Measurements from ENCODE around the gene FGF11.
A peak's percentile ranks its signal among the peaks of the same experiment; 100 is the strongest.

Gene FGF11

GRCh38 chr17:7440113-7440833, 961 bp downstream of the FGF11 start (continued):
- TF ChIP-seq CTCF (tag by site-specific recombination; IDR thresholded peaks at IDR 0.05) (no peak), ZNF292 (tag by site-specific recombination; IDR thresholded peaks at IDR 0.05; ENCODE audit: borderline replicate concordance, low read depth) (no peak), ZNF776 (tag by site-specific recombination; IDR thresholded peaks at IDR 0.05; ENCODE audit: borderline replicate concordance) (no peak), ZNF76 (tag by site-specific recombination; IDR thresholded peaks at IDR 0.05; ENCODE audit: borderline replicate concordance, low read depth) (peak; percentile 81), KLF8 (tag by site-specific recombination; IDR thresholded peaks at IDR 0.05) (peak; percentile 73), ZNF26 (tag by site-specific recombination; IDR thresholded peaks at IDR 0.05) (no peak), ZBTB1 (tag by site-specific recombination; IDR thresholded peaks at IDR 0.05) (no peak), ZBTB8A (tag by site-specific recombination; IDR thresholded peaks at IDR 0.05) (peak; percentile 83), ZBTB17 (tag by site-specific recombination; IDR thresholded peaks at IDR 0.05) (peak; percentile 86), ZNF514 (tag by site-specific recombination; IDR thresholded peaks at IDR 0.05) (no peak), ZNF416 (tag by site-specific recombination; IDR thresholded peaks at IDR 0.05) (no peak), ZBTB48 (tag by site-specific recombination; IDR thresholded peaks at IDR 0.05) (peak; percentile 44), ZNF10 (tag by site-specific recombination; IDR thresholded peaks at IDR 0.05) (no peak), ZNF221 (tag by site-specific recombination; IDR thresholded peaks at IDR 0.05; ENCODE audit: borderline replicate concordance) (no peak), ZSCAN30 (tag by site-specific recombination; IDR thresholded peaks at IDR 0.05) (no peak), GLIS2 (tag by site-specific recombination; IDR thresholded peaks at IDR 0.05) (peak; percentile 94), ZNF311 (tag by site-specific recombination; IDR thresholded peaks at IDR 0.05; ENCODE audit: borderline replicate concordance) (no peak), ZNF654 (tag by site-specific recombination; IDR thresholded peaks at IDR 0.05; ENCODE audit: low read depth) (no peak), ZNF121 (tag by site-specific recombination; IDR thresholded peaks at IDR 0.05) (no peak), ZNF585B (tag by site-specific recombination; IDR thresholded peaks at IDR 0.05) (no peak), ZNF24 (tag by site-specific recombination; IDR thresholded peaks at IDR 0.05) (peak; percentile 72; the same call in 1 of the 2 replicates), KLF16 (tag by site-specific recombination; IDR thresholded peaks at IDR 0.05) (0 out of 2 replicates have a peak, but pooled peaks have one; percentile 75), ZSCAN23 (tag by site-specific recombination; IDR thresholded peaks at IDR 0.05) (0 out of 2 replicates have a peak, but pooled peaks have one; percentile 38), ZNF449 (tag by site-specific recombination; IDR thresholded peaks at IDR 0.05) (0 out of 2 replicates have a peak, but pooled peaks have one; percentile 23), ZEB2 (tag by site-specific recombination; IDR thresholded peaks at IDR 0.05) (peak; percentile 81), ZNF560 (tag by site-specific recombination; IDR thresholded peaks at IDR 0.05; ENCODE audit: borderline replicate concordance) (no peak), ZNF146 (tag by site-specific recombination; IDR thresholded peaks at IDR 0.05) (no peak), ZNF48 (tag by site-specific recombination; IDR thresholded peaks at IDR 0.05) (no peak)
- TF ChIP-seq, protein P1, sequence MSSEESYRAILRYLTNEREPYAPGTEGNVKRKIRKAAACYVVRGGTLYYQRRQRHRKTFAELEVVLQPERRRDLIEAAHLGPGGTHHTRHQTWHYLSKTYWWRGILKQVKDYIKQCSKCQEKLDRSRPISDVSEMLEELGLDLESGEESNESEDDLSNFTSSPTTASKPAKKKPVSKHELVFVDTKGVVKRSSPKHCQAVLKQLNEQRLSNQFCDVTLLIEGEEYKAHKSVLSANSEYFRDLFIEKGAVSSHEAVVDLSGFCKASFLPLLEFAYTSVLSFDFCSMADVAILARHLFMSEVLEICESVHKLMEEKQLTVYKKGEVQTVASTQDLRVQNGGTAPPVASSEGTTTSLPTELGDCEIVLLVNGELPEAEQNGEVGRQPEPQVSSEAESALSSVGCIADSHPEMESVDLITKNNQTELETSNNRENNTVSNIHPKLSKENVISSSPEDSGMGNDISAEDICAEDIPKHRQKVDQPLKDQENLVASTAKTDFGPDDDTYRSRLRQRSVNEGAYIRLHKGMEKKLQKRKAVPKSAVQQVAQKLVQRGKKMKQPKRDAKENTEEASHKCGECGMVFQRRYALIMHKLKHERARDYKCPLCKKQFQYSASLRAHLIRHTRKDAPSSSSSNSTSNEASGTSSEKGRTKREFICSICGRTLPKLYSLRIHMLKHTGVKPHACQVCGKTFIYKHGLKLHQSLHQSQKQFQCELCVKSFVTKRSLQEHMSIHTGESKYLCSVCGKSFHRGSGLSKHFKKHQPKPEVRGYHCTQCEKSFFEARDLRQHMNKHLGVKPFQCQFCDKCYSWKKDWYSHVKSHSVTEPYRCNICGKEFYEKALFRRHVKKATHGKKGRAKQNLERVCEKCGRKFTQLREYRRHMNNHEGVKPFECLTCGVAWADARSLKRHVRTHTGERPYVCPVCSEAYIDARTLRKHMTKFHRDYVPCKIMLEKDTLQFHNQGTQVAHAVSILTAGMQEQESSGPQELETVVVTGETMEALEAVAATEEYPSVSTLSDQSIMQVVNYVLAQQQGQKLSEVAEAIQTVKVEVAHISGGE (tag by site-specific recombination; conservative IDR thresholded peaks at IDR 0.05; ENCODE audit: low read depth), result peak; percentile 35; the same call in 1 of the 2 replicates
- TF ChIP-seq, protein P2, sequence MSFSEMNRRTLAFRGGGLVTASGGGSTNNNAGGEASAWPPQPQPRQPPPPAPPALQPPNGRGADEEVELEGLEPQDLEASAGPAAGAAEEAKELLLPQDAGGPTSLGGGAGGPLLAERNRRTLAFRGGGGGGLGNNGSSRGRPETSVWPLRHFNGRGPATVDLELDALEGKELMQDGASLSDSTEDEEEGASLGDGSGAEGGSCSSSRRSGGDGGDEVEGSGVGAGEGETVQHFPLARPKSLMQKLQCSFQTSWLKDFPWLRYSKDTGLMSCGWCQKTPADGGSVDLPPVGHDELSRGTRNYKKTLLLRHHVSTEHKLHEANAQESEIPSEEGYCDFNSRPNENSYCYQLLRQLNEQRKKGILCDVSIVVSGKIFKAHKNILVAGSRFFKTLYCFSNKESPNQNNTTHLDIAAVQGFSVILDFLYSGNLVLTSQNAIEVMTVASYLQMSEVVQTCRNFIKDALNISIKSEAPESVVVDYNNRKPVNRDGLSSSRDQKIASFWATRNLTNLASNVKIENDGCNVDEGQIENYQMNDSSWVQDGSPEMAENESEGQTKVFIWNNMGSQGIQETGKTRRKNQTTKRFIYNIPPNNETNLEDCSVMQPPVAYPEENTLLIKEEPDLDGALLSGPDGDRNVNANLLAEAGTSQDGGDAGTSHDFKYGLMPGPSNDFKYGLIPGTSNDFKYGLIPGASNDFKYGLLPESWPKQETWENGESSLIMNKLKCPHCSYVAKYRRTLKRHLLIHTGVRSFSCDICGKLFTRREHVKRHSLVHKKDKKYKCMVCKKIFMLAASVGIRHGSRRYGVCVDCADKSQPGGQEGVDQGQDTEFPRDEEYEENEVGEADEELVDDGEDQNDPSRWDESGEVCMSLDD (tag by site-specific recombination; IDR thresholded peaks at IDR 0.05), result peak; percentile 51; the same call in 1 of the 2 replicates
